HEK293T (cell line): Measurements from ENCODE around the gene KRT17.
"Not testable (repeated sequence)": the region's sequence is repeated elsewhere in the genome, so short reads cannot be mapped to it uniquely, and the experiment has no call there.

ENCODE experiments used
- CTCF ChIA-PET: fragments of 350-600 bp; formaldehyde crosslinking; extraction: SDS; loops from one replicate; lab custom pipeline; 2021; ENCODE audit warnings: antibody characterized with exemption, inconsistent platforms; lab: Yijun Ruan, JAX
- POLR2A ChIA-PET: fragments of 350-600 bp; formaldehyde crosslinking; extraction: SDS; loops from one replicate; lab custom pipeline; 2020; ENCODE audit warnings: antibody characterized with exemption, inconsistent platforms; lab: Yijun Ruan, JAX
- DNase-seq: peaks from one replicate; pipeline ENCODE4 v3.0.0; 2012; ENCODE audit warnings: mixed read lengths; ENCODE audit errors: extremely low spot score
- ARNT ChIP-seq: fragments of 450-650 bp; IDR thresholded peaks from 2 replicates; pipeline ENCODE4 v1.6.1; 2017; ENCODE audit warnings: mild to moderate bottlenecking
- BHLHE40 ChIP-seq: fragments of 450-650 bp; IDR thresholded peaks from 2 replicates; pipeline ENCODE4 v1.6.1; 2016; ENCODE audit warnings: mild to moderate bottlenecking, moderate library complexity, borderline replicate concordance
- CTBP1 ChIP-seq: fragments of 450-650 bp; IDR thresholded peaks from 2 replicates; pipeline ENCODE4 v1.6.1; 2016; ENCODE audit warnings: borderline replicate concordance
- ELF4 ChIP-seq: fragments of 450-650 bp; IDR thresholded peaks from 2 replicates; pipeline ENCODE4 v1.6.1; 2017; ENCODE audit warnings: antibody characterized with exemption
- FOXA1 ChIP-seq: fragments of 450-650 bp; IDR thresholded peaks from 2 replicates; pipeline ENCODE4 v1.6.1; 2016; ENCODE audit warnings: mild to moderate bottlenecking
- FOXK2 ChIP-seq: fragments of 450-650 bp; IDR thresholded peaks from 2 replicates; pipeline ENCODE4 v1.6.1; 2016; ENCODE audit warnings: mild to moderate bottlenecking
- FOXM1 ChIP-seq: fragments of 450-650 bp; IDR thresholded peaks from 2 replicates; pipeline ENCODE4 v1.6.1; 2017; ENCODE audit warnings: mild to moderate bottlenecking, borderline replicate concordance
- HDGF ChIP-seq: fragments of 450-650 bp; IDR thresholded peaks from 2 replicates; pipeline ENCODE4 v1.6.1; 2017; ENCODE audit warnings: antibody characterized with exemption, borderline replicate concordance
- L3MBTL2 ChIP-seq: fragments of 450-650 bp; conservative IDR thresholded peaks from 2 replicates; pipeline ENCODE4 v1.6.1; 2016; ENCODE audit warnings: mild to moderate bottlenecking
- LEF1 ChIP-seq: fragments of 450-650 bp; IDR thresholded peaks from 2 replicates; pipeline ENCODE4 v1.6.1; 2017; ENCODE audit warnings: mild to moderate bottlenecking, borderline replicate concordance
- NFRKB ChIP-seq: fragments of 450-650 bp; IDR thresholded peaks from 2 replicates; pipeline ENCODE4 v1.6.1; 2016; ENCODE audit warnings: mild to moderate bottlenecking, moderate library complexity
- SP1 ChIP-seq: fragments of 450-650 bp; IDR thresholded peaks from 2 replicates; pipeline ENCODE4 v1.6.1; 2017
- SUZ12 ChIP-seq: fragments of 450-650 bp; IDR thresholded peaks from 2 replicates; pipeline ENCODE4 v1.6.1; 2016; ENCODE audit warnings: mild to moderate bottlenecking
- TARDBP ChIP-seq: fragments of 450-650 bp; IDR thresholded peaks from 2 replicates; pipeline ENCODE4 v1.6.1; 2016
- ZNF384 ChIP-seq: fragments of 450-650 bp; IDR thresholded peaks from 2 replicates; pipeline ENCODE4 v1.6.1; 2016
- TF ChIP-seq, protein P1 (sequence below): fragments of 450-650 bp; IDR thresholded peaks from 2 replicates; pipeline ENCODE4 v1.6.1; 2016

Gene KRT17

DNA sequence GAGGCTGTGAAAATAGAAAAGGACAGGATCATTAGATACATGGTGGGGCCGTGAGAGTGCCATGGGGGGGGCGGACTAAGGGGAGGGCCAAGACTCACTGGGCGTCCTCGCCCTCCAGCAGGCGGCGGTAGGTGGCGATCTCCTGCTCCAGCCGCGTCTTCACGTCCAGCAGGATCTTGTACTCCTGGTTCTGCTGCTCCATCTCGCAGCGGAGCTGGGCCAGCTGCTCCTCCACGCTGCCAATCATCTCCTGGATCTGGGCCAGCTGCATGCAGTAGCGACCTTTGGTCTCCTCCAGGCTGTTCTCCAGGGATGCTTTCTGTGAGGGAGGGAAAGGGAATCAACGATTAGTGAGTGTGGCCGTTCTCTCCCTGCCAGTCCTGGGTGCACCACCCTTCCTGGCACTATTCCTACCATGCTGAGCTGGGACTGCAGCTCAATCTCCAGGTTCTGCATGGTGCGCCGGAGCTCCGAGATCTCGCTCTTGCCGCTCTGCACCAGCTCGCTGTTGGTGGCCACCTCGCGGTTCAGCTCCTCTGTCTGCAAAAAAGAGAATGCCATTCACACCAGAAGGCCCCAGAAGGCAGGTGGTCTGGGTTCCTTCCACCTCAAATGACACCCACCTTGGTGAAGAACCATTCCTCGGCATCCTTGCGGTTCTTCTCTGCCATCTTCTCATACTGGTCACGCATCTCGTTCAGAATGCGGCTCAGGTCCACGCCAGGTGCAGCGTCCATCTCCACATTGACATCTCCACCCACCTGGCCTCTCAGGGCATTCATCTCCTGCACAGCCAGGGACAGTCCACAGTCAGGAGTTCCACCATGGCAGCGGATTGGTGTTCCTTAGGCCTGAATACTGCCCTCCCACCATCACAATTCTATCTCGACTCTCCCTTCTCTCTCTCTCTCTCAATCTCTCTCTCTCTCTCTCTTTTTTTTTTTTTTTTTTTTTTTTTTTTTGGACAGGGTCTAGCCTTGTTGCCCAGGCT is 40.9 kb downstream of the KRT17 start:
- DNase-seq = no peak
- POLR2A ChIA-PET = no interaction called here
- TF ChIP-seq CTBP1 (no peak), ARNT (no peak), SUZ12 (no peak), SP1 (no peak), L3MBTL2 (no peak), LEF1 (no peak), ZNF384 (no peak), NFRKB (no peak)
- CTCF ChIA-PET = interaction anchor here (1.6 to 1.9 kb wide), 2 partner anchors 34 to 65 kb away, joined by 5 read pairs; no protein-coding TSS in a partner anchor

DNA sequence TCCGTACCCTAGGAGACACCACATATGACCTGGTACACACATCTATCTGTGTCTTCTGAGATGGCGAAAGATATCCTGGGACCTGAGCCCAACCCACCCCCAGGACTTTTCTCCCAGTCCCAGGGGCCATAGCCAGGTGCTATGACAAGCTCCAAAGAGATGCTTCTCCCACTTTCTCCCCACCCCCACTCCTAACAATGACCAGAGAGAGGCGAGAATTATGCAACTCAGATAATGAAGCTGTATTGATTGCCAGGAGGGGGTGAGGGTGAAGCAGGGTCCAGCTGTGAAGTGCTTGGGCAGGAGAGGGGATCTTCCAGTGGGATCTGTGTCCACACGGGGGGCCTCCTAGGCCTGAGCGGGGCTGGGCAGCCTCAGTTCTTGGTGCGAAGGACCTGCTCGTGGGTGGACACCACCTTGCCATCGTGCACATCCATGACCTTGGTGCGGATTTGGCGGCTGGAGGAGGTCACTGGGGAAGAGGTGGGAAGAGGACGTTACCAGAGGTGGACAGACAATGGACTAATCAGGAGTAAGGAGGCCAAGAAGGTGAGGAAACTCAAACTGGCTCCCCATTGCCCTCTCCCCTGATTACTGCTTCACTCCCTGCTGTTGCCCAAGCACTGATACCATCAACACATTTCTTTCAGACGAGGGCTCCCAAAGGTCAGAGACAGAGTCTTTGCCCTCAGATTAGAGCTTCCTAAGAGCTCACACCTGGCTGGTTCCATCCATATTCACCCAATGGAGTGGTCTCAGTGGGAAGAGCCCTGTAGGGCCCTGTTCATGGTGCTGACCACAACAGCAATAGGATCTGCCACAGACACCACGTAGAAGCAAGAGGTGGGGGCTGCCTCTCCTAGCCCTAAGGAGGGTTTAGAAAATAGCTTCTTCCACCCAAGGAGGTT is 42.1 kb downstream of the KRT17 start:
- ChIA-PET CTCF (interaction anchor here (0.9 to 1.9 kb wide), 3 partner anchors 33 to 80 kb away, joined by 4 to 7 read pairs (median 5); no protein-coding TSS in a partner anchor), POLR2A (interaction anchor here (1.1 to 1.2 kb wide), 2 partner anchors 83 to 106 kb away, joined by 3 read pairs; no protein-coding TSS in a partner anchor)
- not testable (repeated sequence) for DNase-seq

DNA sequence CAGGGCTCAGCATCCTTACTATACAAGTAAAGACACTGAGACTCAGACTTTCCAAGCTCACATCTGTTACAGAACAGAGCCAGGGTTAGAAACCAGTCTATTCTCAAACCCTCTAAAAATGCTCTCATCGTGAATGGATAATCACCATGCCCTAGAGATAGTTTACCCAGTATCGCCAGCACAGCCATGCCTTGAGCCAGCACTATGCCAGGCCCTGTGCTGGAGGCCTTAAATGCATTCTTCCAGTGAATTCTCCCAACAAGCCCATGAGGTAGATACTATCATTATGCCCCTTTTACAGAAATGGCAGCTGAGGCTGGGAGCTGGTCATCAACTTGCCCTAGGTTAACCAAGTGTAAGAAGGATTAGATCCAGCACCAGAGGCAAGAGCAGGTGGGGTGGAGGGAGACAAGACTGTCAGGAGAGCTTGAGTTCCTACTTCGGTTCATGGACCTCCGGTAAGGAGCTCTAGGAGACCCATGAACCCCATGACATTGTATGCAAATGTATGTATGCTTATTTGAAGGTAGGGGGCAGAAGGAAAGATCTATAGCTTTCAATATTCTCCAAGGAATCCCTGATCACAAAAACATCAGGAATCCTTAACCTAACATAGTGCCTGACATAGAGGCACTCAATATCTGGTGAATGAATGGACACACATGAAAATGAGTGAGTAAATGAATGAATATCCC is 42.9 kb downstream of the KRT17 start:
- CTCF ChIA-PET = interaction anchor here (1.1 to 1.9 kb wide), 3 partner anchors 24 to 81 kb away, joined by 3 to 7 read pairs (median 5); no protein-coding TSS in a partner anchor
- POLR2A ChIA-PET = interaction anchor here (1.1 to 1.2 kb wide), 2 partner anchors 84 to 107 kb away, joined by 3 read pairs; no protein-coding TSS in a partner anchor
- no peak for DNase-seq
- TF ChIP-seq HDGF = no peak

DNA sequence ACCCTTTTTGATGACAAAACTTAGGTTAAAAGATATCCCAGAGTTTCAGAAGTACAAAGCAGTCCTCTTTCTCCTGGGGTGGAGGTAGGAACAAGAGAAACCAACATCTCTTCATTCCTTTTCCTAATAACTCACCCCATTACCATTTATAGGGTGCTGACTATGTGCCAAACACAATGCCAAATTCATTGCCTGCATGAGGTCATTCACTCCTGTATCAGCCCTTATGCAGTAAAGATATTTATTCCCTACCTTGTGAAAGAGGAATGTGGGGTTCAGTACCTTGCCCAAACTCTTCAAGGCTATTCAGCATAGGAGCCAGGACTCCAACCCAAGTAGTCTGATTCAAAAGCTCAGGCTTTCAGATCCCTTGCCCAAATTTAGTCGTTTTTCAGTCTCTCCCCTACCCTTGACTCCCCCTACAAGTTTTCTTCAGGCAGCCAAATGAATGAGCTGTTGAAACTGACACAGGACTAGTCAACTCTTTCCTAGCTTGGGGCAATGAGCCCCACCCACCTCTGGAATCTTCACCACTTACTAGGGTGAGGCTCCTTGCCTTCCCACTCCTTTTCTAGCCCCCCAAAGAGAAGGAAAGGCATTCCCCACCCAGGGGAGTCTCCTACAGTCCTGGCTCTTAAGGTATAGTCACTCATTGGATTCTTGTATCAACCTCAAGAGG is 43.5 kb downstream of the KRT17 start:
- POLR2A ChIA-PET = interaction anchor here (1.2 kb wide), 1 partner anchor 107 kb away, joined by 3 read pairs; no protein-coding TSS in a partner anchor
- CTCF ChIA-PET = interaction anchor here (1.1 to 1.7 kb wide), 2 partner anchors 23 to 82 kb away, joined by 3 to 7 read pairs; no protein-coding TSS in a partner anchor
- DNase-seq = no peak
- no peak for TF ChIP-seq LEF1
- TF ChIP-seq CTBP1 = no peak
- no peak for TF ChIP-seq FOXM1
- TF ChIP-seq ARNT = no peak
- no peak for TF ChIP-seq HDGF

DNA sequence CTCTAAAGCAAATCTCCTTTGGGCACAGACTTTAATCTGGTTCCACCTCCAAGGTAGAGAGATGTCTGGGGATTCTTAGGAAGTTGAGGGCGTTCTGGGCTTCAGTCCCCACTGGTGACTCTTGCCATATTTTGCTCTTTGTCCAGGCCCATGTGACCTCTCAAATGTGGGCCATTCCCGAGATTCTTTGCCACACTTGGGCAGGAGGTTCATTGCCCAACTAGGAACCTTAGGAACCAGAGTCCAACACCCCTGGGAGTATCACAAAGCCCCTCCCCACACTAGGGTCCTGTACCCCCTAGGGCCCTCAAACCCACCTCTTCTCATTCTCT is 44.2 kb downstream of the KRT17 start:
- POLR2A ChIA-PET = interaction anchor here (0.9 to 1.5 kb wide), 2 partner anchors 86 to 108 kb away, joined by 3 to 4 read pairs; partner anchors contain the start of gene EIF1
- DNase-seq = no peak
- TF ChIP-seq LEF1 (no peak), SP1 (no peak), NFRKB (no peak), ZNF384 (no peak), FOXK2 (no peak), SUZ12 (no peak), L3MBTL2 (no peak), HDGF (no peak), FOXM1 (no peak), FOXA1 (no peak), CTBP1 (no peak)
- CTCF ChIA-PET = interaction anchor here (0.5 to 1.6 kb wide), 9 partner anchors 9 to 123 kb away, joined by 3 to 16 read pairs (median 3); no protein-coding TSS in a partner anchor

DNA sequence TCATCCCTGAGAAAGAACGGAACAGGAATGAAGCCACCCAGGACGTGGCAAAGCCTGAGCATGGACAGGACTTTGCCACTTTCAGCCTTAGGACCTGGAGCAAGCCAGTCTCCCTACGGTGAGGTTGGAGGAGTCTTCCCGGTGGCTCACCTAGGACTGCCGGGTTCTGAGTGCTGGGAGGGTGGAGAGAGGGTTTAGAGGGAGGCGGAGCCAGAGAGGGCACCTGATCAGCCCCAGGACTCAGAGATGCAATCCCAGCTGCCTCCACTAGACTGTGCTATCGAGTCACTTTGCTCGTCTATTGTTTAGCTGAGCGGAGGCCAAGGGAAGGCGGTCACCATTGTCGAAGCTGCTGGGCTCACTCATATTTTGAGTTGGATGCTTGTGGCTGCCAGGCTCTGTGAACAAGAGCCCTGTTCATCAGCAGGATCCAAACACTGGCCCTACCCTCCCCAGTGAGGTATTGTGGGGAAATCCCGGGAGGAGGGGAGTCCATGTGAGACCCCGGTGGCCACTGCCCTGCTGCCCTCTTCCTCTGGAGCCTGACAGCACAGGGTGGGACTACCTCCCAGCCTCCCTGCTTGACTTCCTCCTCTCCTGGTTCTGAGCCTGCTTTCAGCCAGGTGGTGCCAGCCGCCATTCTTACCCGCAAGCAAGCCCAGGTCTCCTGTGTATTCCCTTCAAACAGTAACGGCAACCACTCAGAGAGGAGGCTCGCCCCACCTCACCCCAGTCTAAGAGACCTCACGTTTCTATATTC is 44.7 kb downstream of the KRT17 start:
- POLR2A ChIA-PET = interaction anchor here (0.5 to 1.5 kb wide), 6 partner anchors 11 to 1445 kb away, joined by 3 to 6 read pairs (median 4); partner anchors contain the start of gene EIF1
- TF ChIP-seq ZNF384 = no peak
- CTCF ChIA-PET = interaction anchor here (0.5 to 1.6 kb wide), 12 partner anchors 9 to 1104 kb away, joined by 3 to 16 read pairs (median 3); no protein-coding TSS in a partner anchor
- peak; percentile 96 for DNase-seq

DNA sequence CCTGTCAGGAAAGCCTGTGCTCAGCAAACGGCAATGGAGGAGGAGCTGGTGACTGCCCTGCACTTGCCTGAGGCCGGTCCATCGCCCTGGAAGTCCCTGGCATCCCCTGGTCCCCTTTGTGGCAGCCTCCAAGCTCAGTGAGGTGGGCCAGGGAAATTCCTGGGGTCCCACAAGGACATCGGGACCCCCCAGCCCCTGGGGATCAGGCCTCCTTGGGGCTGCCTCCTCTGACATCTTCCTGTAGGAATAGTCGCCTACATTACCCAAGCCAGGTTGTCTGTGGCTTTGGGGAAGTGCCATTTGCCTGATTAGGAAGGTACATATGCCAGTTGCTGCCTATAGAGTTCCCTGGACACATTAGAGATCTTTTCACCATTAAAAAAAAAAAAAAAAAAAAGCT is 45.4 kb downstream of the KRT17 start:
- no peak for DNase-seq
- TF ChIP-seq ELF4 (no peak), ZNF384 (no peak), FOXM1 (no peak), FOXK2 (no peak), L3MBTL2 (no peak), NFRKB (no peak), ARNT (no peak), SUZ12 (no peak), FOXA1 (no peak), SP1 (no peak), HDGF (no peak), CTBP1 (no peak), LEF1 (no peak), BHLHE40 (no peak), TARDBP (no peak)
- TF ChIP-seq, protein P1, sequence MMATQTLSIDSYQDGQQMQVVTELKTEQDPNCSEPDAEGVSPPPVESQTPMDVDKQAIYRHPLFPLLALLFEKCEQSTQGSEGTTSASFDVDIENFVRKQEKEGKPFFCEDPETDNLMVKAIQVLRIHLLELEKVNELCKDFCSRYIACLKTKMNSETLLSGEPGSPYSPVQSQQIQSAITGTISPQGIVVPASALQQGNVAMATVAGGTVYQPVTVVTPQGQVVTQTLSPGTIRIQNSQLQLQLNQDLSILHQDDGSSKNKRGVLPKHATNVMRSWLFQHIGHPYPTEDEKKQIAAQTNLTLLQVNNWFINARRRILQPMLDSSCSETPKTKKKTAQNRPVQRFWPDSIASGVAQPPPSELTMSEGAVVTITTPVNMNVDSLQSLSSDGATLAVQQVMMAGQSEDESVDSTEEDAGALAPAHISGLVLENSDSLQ = no peak
- ChIA-PET CTCF (interaction anchor here (0.7 to 1.6 kb wide), 9 partner anchors 8 to 88 kb away, joined by 3 to 16 read pairs (median 4); no protein-coding TSS in a partner anchor), POLR2A (interaction anchor here (0.5 to 1.5 kb wide), 5 partner anchors 10 to 1444 kb away, joined by 3 to 6 read pairs (median 4); partner anchors contain the start of gene EIF1)
